ENCODE measurements around the gene PHF21B. TPM values are rescaled to one million over a fixed set of nuclear protein-coding genes. Genes with fewer than 3 reads are reported as not detected.

Gene PHF21B
- total RNA-seq, 1 experiment from 2014 or later = 4.5 TPM

- ATAC-seq (no peak), DNase-seq (ENCODE audit: low read depth, low spot score) (no peak)
- no TSS peak for BruUV-seq (replicated peaks)
- H3K36me3 ChIP-seq (ENCODE audit: control insufficient read depth, insufficient read depth, low read length) = no peaks in the 10 kb centered on the region
- no peak overlapping the region for H3K27ac ChIP-seq (ENCODE audit: low read length)
- peaks cover 5% of the 10 kb centered on the region for H3K27me3 ChIP-seq (ENCODE audit: control insufficient read depth, insufficient read depth, low read length)
- H3K4me1 ChIP-seq (ENCODE audit: control insufficient read depth, insufficient read depth, low read length) = no peaks in the 10 kb centered on the region
- H3K9me3 ChIP-seq (ENCODE audit: control insufficient read depth, insufficient read depth, low read depth, low read length) = no peaks in the 10 kb centered on the region
- intact Hi-C loops (cut with micrococcal nuclease; ENCODE audit: unreplicated experiment) (no loop called here), in situ Hi-C loops (cut with HindIII; ENCODE audit: low pct_unique_long_range_greater_than_20kb, low sequenced_read_pairs) (no loop called here)
- ChIA-PET CTCF (no interaction called here), POLR2A (no interaction called here)
- TF ChIP-seq SIN3A (IDR thresholded peaks at IDR 0.05; ENCODE audit: borderline replicate concordance, insufficient read depth, low read depth, low read length) (no peak), REST (IDR thresholded peaks at IDR 0.05; ENCODE audit: insufficient read depth in 1 of 2, low read depth in 2 of 2, low read length in 1 of 2) (no peak), TCF7L2 (IDR thresholded peaks at IDR 0.05; ENCODE audit: low read depth, low read length) (no peak), POLR2AphosphoS5 (IDR thresholded peaks at IDR 0.05; ENCODE audit: low read depth, low read length) (no peak), CTCF (IDR thresholded peaks at IDR 0.05) (no peak)
- H3K4me3 ChIP-seq (ENCODE audit: low read depth in 2 of 2, low read length in 2 of 2) = no peak overlapping the region
Measured at GRCh38 chr22:45051946-45052345, 42.1 kb upstream of the PHF21B start.

- H3K9me3 ChIP-seq (ENCODE audit: control insufficient read depth, insufficient read depth, low read depth, low read length) = no peaks in the 10 kb centered on the region
- no peak overlapping the region for H3K27ac ChIP-seq (ENCODE audit: low read length)
- ChIA-PET POLR2A (no interaction called here), CTCF (no interaction called here)
- H3K36me3 ChIP-seq (ENCODE audit: control insufficient read depth, insufficient read depth, low read length) = no peaks in the 10 kb centered on the region
- no TSS peak for BruUV-seq (replicated peaks)
- no peak for DNase-seq (ENCODE audit: low read depth, low spot score)
- H3K4me1 ChIP-seq (ENCODE audit: control insufficient read depth, insufficient read depth, low read length) = no peaks in the 10 kb centered on the region
- H3K27me3 ChIP-seq (ENCODE audit: control insufficient read depth, insufficient read depth, low read length) = peaks cover 5% of the 10 kb centered on the region
- no peak for ATAC-seq
- intact Hi-C loops (cut with micrococcal nuclease; ENCODE audit: unreplicated experiment) (no loop called here), in situ Hi-C loops (cut with HindIII; ENCODE audit: low pct_unique_long_range_greater_than_20kb, low sequenced_read_pairs) (no loop called here)
- no peak overlapping the region for H3K4me3 ChIP-seq (ENCODE audit: low read depth in 2 of 2, low read length in 2 of 2)
- no peak for TF ChIP-seq POLR2AphosphoS5 (IDR thresholded peaks at IDR 0.05; ENCODE audit: low read depth, low read length)
- TF ChIP-seq CTCF (IDR thresholded peaks at IDR 0.05) = no peak
- TF ChIP-seq REST (IDR thresholded peaks at IDR 0.05; ENCODE audit: insufficient read depth in 1 of 2, low read depth in 2 of 2, low read length in 1 of 2) = no peak
- no peak for TF ChIP-seq TCF7L2 (IDR thresholded peaks at IDR 0.05; ENCODE audit: low read depth, low read length)
- no peak for TF ChIP-seq SIN3A (IDR thresholded peaks at IDR 0.05; ENCODE audit: borderline replicate concordance, insufficient read depth, low read depth, low read length)
Measured at GRCh38 chr22:45051419-45051818, 41.6 kb upstream of the PHF21B start.
